T-cell (primary cell): ENCODE data around the gene NRIP3. TPM values are rescaled to one million over a fixed set of nuclear protein-coding genes. Genes with fewer than 3 reads are reported as not detected.

Experiments used
- ATAC-seq, 4 experiments: fragments of 200-7000 bp in 3 of 4; fragments of 150-1000 bp in 1 of 4; cut with Tn5 transposase; replicated peaks in 1 of 4; 1 replicate in 3 of 4; 2 replicates in 1 of 4; pipeline ENCODE4 v1.10.0; 2021; ENCODE audit warnings: moderate library complexity in 3 of 4, mild to moderate bottlenecking in 2 of 4, moderate number of reproducible peaks in 1 of 4
- CTCF ChIA-PET, 2 donors: fragments of 300-600 bp; sonication (Branson Sonifier 250); formaldehyde crosslinking; loops; one replicate each; lab custom pipeline; 2022; ENCODE audit warnings: antibody characterized with exemption in 2 of 2; lab: Charles Lee
- POLR2A ChIA-PET, 2 donors: fragments of 300-600 bp; sonication (Branson Sonifier 250); formaldehyde crosslinking; loops; one replicate each; lab custom pipeline; 2022; ENCODE audit warnings: antibody characterized with exemption in 2 of 2; lab: Charles Lee
- DNase-seq, 35 experiments: peaks; one replicate each; pipeline versions ENCODE4 v3.0.0 to v3.0.0-alpha.2; 2013 to 2023
- H3K27ac ChIP-seq: one replicate; pipeline ENCODE4 v1.5.1; 2013; ENCODE audit warnings: low read length
- H3K27me3 ChIP-seq, 2 experiments: replicated peaks in 1 of 2; 1 replicate in 1 of 2; 2 replicates in 1 of 2; pipeline versions ENCODE4 v1.6.1 to v1.7.0; 2013; ENCODE audit warnings: low read length in 1 of 2, mixed read lengths in 1 of 2; ENCODE audit not compliant: control insufficient read depth in 2 of 2, insufficient read depth in 2 of 2; ENCODE audit errors: extremely low read depth in 1 of 2
- H3K36me3 ChIP-seq, 2 donors: 1 replicate in 1 of 2; 2 replicates in 1 of 2; pipeline versions ENCODE4 v1.6.1 to v1.7.0; 2013; ENCODE audit warnings: low read length in 1 of 2; ENCODE audit not compliant: control insufficient read depth in 2 of 2, insufficient read depth in 1 of 2; ENCODE audit errors: extremely low read depth in 1 of 2
- H3K4me1 ChIP-seq, 2 experiments: 1 replicate in 1 of 2; 2 replicates in 1 of 2; pipeline versions ENCODE4 v1.6.1 to v1.7.0; 2013; ENCODE audit warnings: low read length in 2 of 2, mixed read lengths in 1 of 2; ENCODE audit not compliant: insufficient read depth in 2 of 2, control insufficient read depth in 1 of 2; ENCODE audit errors: extremely low read depth in 1 of 2
- H3K4me3 ChIP-seq, 2 donors: 1 replicate in 1 of 2; 2 replicates in 1 of 2; pipeline versions ENCODE4 v1.5.1 to v1.7.0; 2013; ENCODE audit warnings: mild to moderate bottlenecking in 2 of 2, low read length in 1 of 2, moderate library complexity in 1 of 2; ENCODE audit not compliant: control insufficient read depth in 1 of 2; ENCODE audit errors: extremely low read depth in 1 of 2
- H3K9me3 ChIP-seq: 2 replicates; pipeline ENCODE4 v1.7.0; 2013
- H3K27ac Mint-ChIP-seq, 2 donors: one replicate each; pipeline ENCODE4 v1.8.0; 2020 to 2021; ENCODE audit warnings: mild to moderate bottlenecking in 2 of 2, mixed read lengths in 2 of 2
- H3K27me3 Mint-ChIP-seq, 2 donors: one replicate each; pipeline ENCODE4 v1.8.0; 2021 to 2022; ENCODE audit warnings: mixed read lengths in 2 of 2
- H3K36me3 Mint-ChIP-seq: one replicate; pipeline ENCODE4 v1.8.0; 2021; ENCODE audit warnings: mixed read lengths
- H3K4me1 Mint-ChIP-seq, 3 donors: one replicate each; pipeline ENCODE4 v1.8.0; 2020 to 2022; ENCODE audit warnings: mixed read lengths in 3 of 3, mild to moderate bottlenecking in 1 of 3
- H3K4me3 Mint-ChIP-seq, 3 donors: one replicate each; pipeline ENCODE4 v1.8.0; 2020 to 2022; ENCODE audit warnings: mild to moderate bottlenecking in 3 of 3, mixed read lengths in 3 of 3, moderate library complexity in 3 of 3
- H3K9me3 Mint-ChIP-seq, 3 donors: one replicate each; pipeline ENCODE4 v1.8.0; 2020 to 2022; ENCODE audit warnings: mixed read lengths in 3 of 3
- WGBS: methylation state at CpG from one replicate; pipeline ENCODE4 v1.1.5; 2013; ENCODE audit warnings: missing lambda C conversion rate; ENCODE audit not compliant: insufficient coverage; 5-methylcytosine and 5-hydroxymethylcytosine counted together
- total RNA-seq, 35 experiments: library from RNA in 6 of 35; stranded (reverse) in 6 of 35; fragments of 120-200 nt in 1 of 35; gene quantifications; one replicate each; pipeline versions ENCODE4 v1.2.1 to v1.2.4 and lab custom pipeline; 2013 to 2026

NRIP3 gene
- total RNA-seq, 5 donors from 2014 or later (not counting 1 experiment from before 2014, with no cell fraction given): 0.89 to 3.9 (median 1.6) TPM

GRCh38 chr11:9002920-9003572 lies 755 bp downstream of the NRIP3 start:
- ChIA-PET CTCF (interaction anchor here in 1 of 2 donors (1.0 kb wide), 2 partner anchors 13 to 503 kb away, joined by 3 read pairs; no protein-coding TSS in a partner anchor), POLR2A (interaction anchor here (0.5 to 0.6 kb wide), 3 partner anchors 495 to 679 kb away, joined by 3 to 5 read pairs (median 3); partner anchors contain the start of gene WEE1 (in 1 of the 2))
- peaks cover 31 to 39% of the 10 kb centered on the region in 2 donors for H3K27me3 Mint-ChIP-seq
- Histone ChIP-seq H3K27ac (no peak overlapping the region), H3K9me3 (no peaks in the 10 kb centered on the region), H3K4me1 (peaks cover 4 to 21% of the 10 kb centered on the region in 2 experiments), H3K27me3 (peaks cover 0 to 30% of the 10 kb centered on the region in 2 experiments), H3K4me3 (peak overlapping the region; percentile 44 to 49), H3K36me3 (no peaks in the 10 kb centered on the region)
- 2% methylated on average over 5 of the region's 8 CpGs for WGBS
- peaks cover 21 to 30% (median 24%) of the 10 kb centered on the region in 3 donors for H3K4me1 Mint-ChIP-seq
- no peaks in the 10 kb centered on the region for H3K36me3 Mint-ChIP-seq
- H3K9me3 Mint-ChIP-seq: no peaks in the 10 kb centered on the region
- no peak overlapping the region for H3K27ac Mint-ChIP-seq
- ATAC-seq (no peak), DNase-seq (peak in 6 of 35 experiments; percentile 7 to 23 (median 10))
- peak overlapping the region; percentile 71 to 82 (median 79) for H3K4me3 Mint-ChIP-seq

DNA sequence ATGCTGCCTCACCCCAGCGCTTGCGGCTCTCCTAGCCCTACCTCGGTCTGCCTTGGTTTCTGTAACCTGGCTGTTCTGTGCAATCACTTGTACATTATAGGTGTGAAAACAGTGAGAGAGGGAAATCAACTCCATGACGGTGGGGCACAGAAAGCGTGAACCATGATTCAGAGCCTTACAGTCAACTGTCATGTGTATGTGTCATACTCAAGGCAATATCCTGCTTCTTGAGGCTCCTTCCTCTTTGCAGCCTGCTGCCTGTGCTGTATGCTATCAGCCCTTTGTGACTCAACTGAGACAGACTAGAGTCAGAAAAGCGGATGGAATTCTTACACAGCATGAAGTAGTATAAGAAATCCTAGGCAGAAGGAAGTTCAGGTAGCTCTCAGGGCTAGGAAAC lies 2.1 kb downstream of the NRIP3 start:
- no peaks in the 10 kb centered on the region for H3K36me3 Mint-ChIP-seq
- 53% methylated on average over 4 of the region's 6 CpGs for WGBS
- Histone ChIP-seq H3K4me3 (no peak overlapping the region), H3K27ac (no peak overlapping the region), H3K27me3 (peaks cover 0 to 30% of the 10 kb centered on the region in 2 experiments), H3K36me3 (no peaks in the 10 kb centered on the region), H3K4me1 (peaks cover 4 to 21% of the 10 kb centered on the region in 2 experiments), H3K9me3 (no peaks in the 10 kb centered on the region)
- H3K27me3 Mint-ChIP-seq: peaks cover 31 to 40% of the 10 kb centered on the region in 2 donors
- peak in 3 of 35 experiments; percentile 7 to 29 (median 22) for DNase-seq
- H3K27ac Mint-ChIP-seq: no peak overlapping the region
- POLR2A ChIA-PET: interaction anchor here in 1 of 2 donors (0.6 kb wide), 1 partner anchor 14 kb away, joined by 3 read pairs; no protein-coding TSS in a partner anchor
- no peaks in the 10 kb centered on the region for H3K9me3 Mint-ChIP-seq
- CTCF ChIA-PET: interaction anchor here in 1 of 2 donors (0.5 kb wide), 1 partner anchor 272 kb away, joined by 3 read pairs; no protein-coding TSS in a partner anchor
- H3K4me3 Mint-ChIP-seq: no peak overlapping the region
- H3K4me1 Mint-ChIP-seq: peaks cover 21 to 30% (median 24%) of the 10 kb centered on the region in 3 donors
- ATAC-seq: peak in 3 of 4 experiments; percentile 55 to 67 (median 60)

- Histone ChIP-seq H3K4me3 (no peak overlapping the region), H3K9me3 (no peaks in the 10 kb centered on the region), H3K4me1 (peaks cover 1 to 5% of the 10 kb centered on the region in 2 experiments), H3K27ac (no peak overlapping the region), H3K27me3 (peaks cover 0 to 22% of the 10 kb centered on the region in 2 experiments), H3K36me3 (no peaks in the 10 kb centered on the region)
- Mint-ChIP-seq H3K27ac (no peak overlapping the region), H3K4me3 (no peak overlapping the region), H3K4me1 (peaks cover 5 to 18% (median 14%) of the 10 kb centered on the region in 3 donors), H3K27me3 (peaks cover 25 to 35% of the 10 kb centered on the region in 2 donors), H3K9me3 (no peaks in the 10 kb centered on the region), H3K36me3 (no peaks in the 10 kb centered on the region)
- ChIA-PET POLR2A (no interaction called here), CTCF (no interaction called here)
- DNase-seq: no peak
- no peak for ATAC-seq
- WGBS: 83% methylated on average over 1 of the region's 2 CpGs
These were observed 5.8 kb downstream of the NRIP3 start for GRCh38 chr11:8998017-8998416.

GRCh38 chr11:8997451-8997850 lies 6.3 kb downstream of the NRIP3 start:
- WGBS: 100% methylated on average over 1 of the region's 3 CpGs
- H3K27ac ChIP-seq: no peak overlapping the region
- peaks cover 25 to 32% of the 10 kb centered on the region in 2 donors for H3K27me3 Mint-ChIP-seq

DNA sequence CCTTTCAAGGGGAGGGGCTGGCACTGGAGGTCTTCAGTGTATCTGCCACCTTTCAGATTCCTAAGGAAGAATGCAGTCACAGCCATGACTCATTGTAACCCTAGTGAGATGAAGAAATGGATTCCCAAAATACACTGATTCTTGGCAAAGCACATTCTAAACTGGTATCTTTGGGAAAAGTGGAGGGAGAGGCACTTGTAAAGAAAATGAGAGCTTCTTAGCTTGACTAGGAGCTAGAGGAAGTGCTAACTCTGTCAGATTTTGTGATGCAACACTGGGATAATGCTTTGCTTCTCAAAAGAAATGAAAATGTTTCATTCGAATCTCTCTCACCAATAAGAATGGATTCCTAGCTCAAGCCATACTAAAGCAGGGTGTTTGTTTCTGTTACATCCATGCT lies 14.3 kb downstream of the NRIP3 start:
- no peaks in the 10 kb centered on the region for H3K36me3 ChIP-seq
- no CpG with 5 or more reads among the region's 1 CpG for WGBS
- ChIA-PET POLR2A (interaction anchor here in 1 of 2 donors (0.6 kb wide), 1 partner anchor 319 kb away, joined by 3 read pairs; no protein-coding TSS in a partner anchor), CTCF (interaction anchor here in 1 of 2 donors (0.6 kb wide), 1 partner anchor 34 kb away, joined by 3 read pairs; no protein-coding TSS in a partner anchor)
- no peak overlapping the region for H3K4me3 ChIP-seq
- peaks cover 10 to 13% of the 10 kb centered on the region in 2 donors for H3K27me3 Mint-ChIP-seq
- H3K27me3 ChIP-seq: no peaks in the 10 kb centered on the region
- H3K36me3 Mint-ChIP-seq: no peaks in the 10 kb centered on the region
- H3K4me3 Mint-ChIP-seq: no peak overlapping the region
- DNase-seq: no peak
- H3K4me1 ChIP-seq: no peaks in the 10 kb centered on the region
- no peaks in the 10 kb centered on the region for H3K9me3 Mint-ChIP-seq
- H3K4me1 Mint-ChIP-seq: no peaks in the 10 kb centered on the region
- H3K27ac Mint-ChIP-seq: no peak overlapping the region
- H3K27ac ChIP-seq: no peak overlapping the region
- ATAC-seq: no peak
- no peaks in the 10 kb centered on the region for H3K9me3 ChIP-seq

More at GRCh38 chr11:8997451-8997850, 6.3 kb downstream of the NRIP3 start:
- Histone ChIP-seq H3K9me3 (no peaks in the 10 kb centered on the region), H3K4me3 (no peak overlapping the region), H3K4me1 (no peaks in the 10 kb centered on the region), H3K36me3 (no peaks in the 10 kb centered on the region), H3K27me3 (peaks cover 0 to 19% of the 10 kb centered on the region in 2 experiments)
- POLR2A ChIA-PET: no interaction called here
- no peak overlapping the region for H3K27ac Mint-ChIP-seq
- H3K36me3 Mint-ChIP-seq: no peaks in the 10 kb centered on the region
- no peaks in the 10 kb centered on the region for H3K9me3 Mint-ChIP-seq
- DNase-seq (no peak), ATAC-seq (no peak)
- H3K4me3 Mint-ChIP-seq: no peak overlapping the region
- H3K4me1 Mint-ChIP-seq: peaks cover 4 to 13% (median 11%) of the 10 kb centered on the region in 3 donors
- CTCF ChIA-PET: interaction anchor here in 1 of 2 donors (1.2 kb wide), 1 partner anchor 19 kb away, joined by 4 read pairs; no protein-coding TSS in a partner anchor
